Calu3 (cell line): ENCODE data around the gene RHBDL1. TPM values are rescaled to one million over a fixed set of nuclear protein-coding genes. Genes with fewer than 3 reads are reported as not detected.

ENCODE experiments used
- BruUV-seq: library from RNA; stranded (reverse); fragments of 400-500 nt; replicated peaks from 2 replicates; lab custom pipeline; 2021; lab: Mats Ljungman, UMichigan
- CTCF ChIA-PET: fragments of 300-600 bp; sonication (Branson Sonifier 250); formaldehyde crosslinking; loops from one replicate; lab custom pipeline; 2022; ENCODE audit warnings: antibody characterized with exemption; lab: Charles Lee
- DNase-seq: peaks from one replicate; pipeline ENCODE4 v3.0.0; 2022
- H3K27ac Mint-ChIP-seq: one replicate; pipeline ENCODE4 v1.8.0; 2022; ENCODE audit warnings: mixed read lengths; ENCODE audit not compliant: unreplicated experiment
- H3K27me3 Mint-ChIP-seq: one replicate; pipeline ENCODE4 v1.8.0; 2022; ENCODE audit warnings: mixed read lengths; ENCODE audit not compliant: unreplicated experiment
- H3K36me3 Mint-ChIP-seq: one replicate; pipeline ENCODE4 v1.8.0; 2022; ENCODE audit warnings: mild to moderate bottlenecking, moderate library complexity, mixed read lengths; ENCODE audit not compliant: insufficient read depth, unreplicated experiment
- H3K4me1 Mint-ChIP-seq: one replicate; pipeline ENCODE4 v1.8.0; 2022; ENCODE audit warnings: mild to moderate bottlenecking, low read depth, mixed read lengths; ENCODE audit not compliant: unreplicated experiment
- H3K4me3 Mint-ChIP-seq: one replicate; pipeline ENCODE4 v1.8.0; 2022; ENCODE audit warnings: mild to moderate bottlenecking, low read depth, moderate library complexity, mixed read lengths; ENCODE audit not compliant: unreplicated experiment
- H3K9me3 Mint-ChIP-seq: one replicate; pipeline ENCODE4 v1.8.0; 2022; ENCODE audit warnings: low read depth, mixed read lengths; ENCODE audit not compliant: unreplicated experiment
- intact Hi-C: fragments of 100-400 bp; cut with micrococcal nuclease; formaldehyde crosslinking; loops from one replicate; pipeline ENCODE4 v1.10.0; 2022; ENCODE audit not compliant: unreplicated experiment
- total RNA-seq: library from RNA; stranded (reverse); gene quantifications from 2 replicates; pipeline ENCODE4 v1.2.3, GENCODE V29; 2022
- TF ChIP-seq, protein P1 (sequence below): fragments of 200-600 bp; IDR thresholded peaks from one replicate; pipeline ENCODE4 v1.8.0; 2022; ENCODE audit warnings: antibody characterized with exemption; ENCODE audit not compliant: unreplicated experiment

The RHBDL1 gene
- total RNA-seq, 1 experiment from 2014 or later: 2.6 TPM

DNA sequence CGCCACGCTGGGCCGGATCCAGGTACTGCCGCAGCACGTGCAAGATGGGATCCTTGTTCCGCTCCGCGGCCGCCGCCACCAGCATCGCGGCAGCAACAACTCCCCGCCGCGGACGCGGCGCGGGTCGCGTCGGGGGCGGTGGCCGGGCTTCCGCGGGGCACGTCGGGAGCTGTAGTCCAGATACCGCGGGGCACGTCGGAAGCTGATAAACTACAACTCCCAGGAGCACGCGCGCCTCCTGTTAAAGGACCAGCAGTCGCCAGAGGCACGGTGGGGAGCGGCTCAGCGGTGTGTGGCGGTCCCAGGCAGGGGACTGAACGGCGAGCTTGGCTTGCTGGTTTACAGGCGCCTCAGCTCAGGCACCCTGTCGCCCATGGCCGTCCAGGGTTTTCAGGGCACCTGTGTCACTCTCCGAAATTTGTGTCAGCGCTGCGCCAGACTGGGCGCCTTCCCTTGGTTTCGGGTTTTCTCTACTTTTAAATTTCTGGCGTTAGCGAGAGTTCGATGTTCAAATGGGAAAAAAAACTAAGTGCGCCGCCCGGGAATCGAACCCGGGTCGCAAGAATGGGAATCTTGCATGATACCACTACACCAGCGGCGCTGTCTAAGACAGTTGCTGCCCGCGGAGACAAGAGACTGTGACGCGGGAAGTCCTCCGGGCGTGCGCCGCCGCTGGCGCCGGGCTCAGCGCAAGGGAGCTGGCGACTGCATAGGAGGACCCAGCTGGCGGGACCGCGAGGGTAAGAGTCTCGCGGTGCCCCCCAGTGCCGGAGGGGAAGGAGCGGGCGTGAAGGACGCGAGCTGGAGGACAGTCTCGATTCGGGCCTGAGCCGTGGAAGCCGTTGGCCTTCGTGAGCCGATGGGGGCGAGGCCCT lies 39.0 kb upstream of the RHBDL1 start, which contains the start of gene METTL26:
METTL26 (minus strand) TSS at position 100 of the 875 bp plus-strand sequence; CDS start at position 85, 15 bp downstream.
- H3K27me3 Mint-ChIP-seq: no peaks in the 10 kb centered on the region
- no peaks in the 10 kb centered on the region for H3K9me3 Mint-ChIP-seq
- H3K27ac Mint-ChIP-seq: peak within 1 kb of the TSS; percentile 91
- peak; percentile 96 for DNase-seq
- peaks cover 67% of the 10 kb centered on the region for H3K36me3 Mint-ChIP-seq
- intact Hi-C loops: loop anchor here (2.0 to 10.0 kb wide), 2 partner anchors 44 to 112 kb away; partner anchors contain the start of gene CAPN15
- TF ChIP-seq, protein P1, sequence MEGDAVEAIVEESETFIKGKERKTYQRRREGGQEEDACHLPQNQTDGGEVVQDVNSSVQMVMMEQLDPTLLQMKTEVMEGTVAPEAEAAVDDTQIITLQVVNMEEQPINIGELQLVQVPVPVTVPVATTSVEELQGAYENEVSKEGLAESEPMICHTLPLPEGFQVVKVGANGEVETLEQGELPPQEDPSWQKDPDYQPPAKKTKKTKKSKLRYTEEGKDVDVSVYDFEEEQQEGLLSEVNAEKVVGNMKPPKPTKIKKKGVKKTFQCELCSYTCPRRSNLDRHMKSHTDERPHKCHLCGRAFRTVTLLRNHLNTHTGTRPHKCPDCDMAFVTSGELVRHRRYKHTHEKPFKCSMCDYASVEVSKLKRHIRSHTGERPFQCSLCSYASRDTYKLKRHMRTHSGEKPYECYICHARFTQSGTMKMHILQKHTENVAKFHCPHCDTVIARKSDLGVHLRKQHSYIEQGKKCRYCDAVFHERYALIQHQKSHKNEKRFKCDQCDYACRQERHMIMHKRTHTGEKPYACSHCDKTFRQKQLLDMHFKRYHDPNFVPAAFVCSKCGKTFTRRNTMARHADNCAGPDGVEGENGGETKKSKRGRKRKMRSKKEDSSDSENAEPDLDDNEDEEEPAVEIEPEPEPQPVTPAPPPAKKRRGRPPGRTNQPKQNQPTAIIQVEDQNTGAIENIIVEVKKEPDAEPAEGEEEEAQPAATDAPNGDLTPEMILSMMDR: no peak
- CTCF ChIA-PET: interaction anchor here (1.6 to 1.7 kb wide), 2 partner anchors 11 to 43 kb away, joined by 6 to 8 read pairs; no protein-coding TSS in a partner anchor
- H3K4me3 Mint-ChIP-seq: peak within 1 kb of the TSS; percentile 87
- BruUV-seq: TSS peak; percentile 93
- peaks cover 8% of the 10 kb centered on the region for H3K4me1 Mint-ChIP-seq

DNA sequence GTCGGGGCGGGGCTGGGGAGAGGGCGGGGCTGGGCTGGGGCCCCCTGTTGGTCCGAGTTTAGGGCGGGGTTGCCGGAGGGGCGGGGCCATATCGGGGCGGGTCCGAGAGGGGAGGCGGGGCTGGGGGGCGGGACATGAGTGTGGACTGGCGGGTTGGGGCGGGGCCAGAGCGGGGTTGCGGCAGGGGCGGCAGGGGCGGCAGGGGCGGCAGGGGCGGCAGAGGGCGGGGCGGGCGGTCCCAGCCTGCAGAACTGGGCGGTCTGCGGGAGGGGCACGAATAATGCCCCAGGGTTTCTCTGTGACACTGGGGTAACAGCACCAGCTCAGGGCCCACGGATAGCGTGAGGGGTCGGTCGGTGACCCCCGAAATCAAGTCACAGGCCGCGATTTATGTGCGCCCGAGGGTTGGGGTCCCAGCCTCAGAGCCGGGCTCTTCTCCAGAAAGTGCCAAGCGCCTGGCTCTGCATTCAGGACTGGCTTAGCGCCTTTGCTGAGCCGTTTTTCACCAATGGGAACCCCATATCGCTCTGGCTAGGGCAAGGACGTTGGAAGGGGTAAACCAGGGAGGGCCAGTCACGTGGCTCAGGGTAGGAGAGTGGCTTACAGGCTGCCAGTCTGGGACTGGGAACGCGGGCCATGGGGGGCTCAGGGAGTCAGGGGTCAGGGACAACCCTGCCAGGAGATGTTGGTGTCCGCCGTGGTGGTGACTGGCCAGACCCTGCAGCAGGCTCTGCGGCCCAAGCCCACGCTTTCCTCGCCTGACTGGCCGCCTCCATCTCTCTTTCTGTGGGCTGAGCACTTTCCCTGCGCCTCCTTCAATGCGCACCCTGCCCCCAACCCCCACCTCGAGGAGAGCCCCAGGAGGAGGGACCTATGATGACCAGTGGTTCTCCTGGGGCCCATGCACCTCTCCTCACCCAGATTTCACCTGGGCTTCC lies 38.1 kb upstream of the RHBDL1 start:
- Mint-ChIP-seq H3K4me1 (peaks cover 8% of the 10 kb centered on the region), H3K4me3 (peak overlapping the region; percentile 87), H3K9me3 (no peaks in the 10 kb centered on the region), H3K36me3 (peaks cover 69% of the 10 kb centered on the region), H3K27ac (peak overlapping the region; percentile 91), H3K27me3 (no peaks in the 10 kb centered on the region)
- TF ChIP-seq, protein P1: no peak
- DNase-seq: peak; percentile 87
- CTCF ChIA-PET: interaction anchor here (1.6 to 1.7 kb wide), 2 partner anchors 10 to 44 kb away, joined by 6 to 8 read pairs; no protein-coding TSS in a partner anchor
- intact Hi-C loops: loop anchor here (2.0 to 10.0 kb wide), 2 partner anchors 45 to 113 kb away; partner anchors contain the start of gene CAPN15
- BruUV-seq: no TSS peak

DNA sequence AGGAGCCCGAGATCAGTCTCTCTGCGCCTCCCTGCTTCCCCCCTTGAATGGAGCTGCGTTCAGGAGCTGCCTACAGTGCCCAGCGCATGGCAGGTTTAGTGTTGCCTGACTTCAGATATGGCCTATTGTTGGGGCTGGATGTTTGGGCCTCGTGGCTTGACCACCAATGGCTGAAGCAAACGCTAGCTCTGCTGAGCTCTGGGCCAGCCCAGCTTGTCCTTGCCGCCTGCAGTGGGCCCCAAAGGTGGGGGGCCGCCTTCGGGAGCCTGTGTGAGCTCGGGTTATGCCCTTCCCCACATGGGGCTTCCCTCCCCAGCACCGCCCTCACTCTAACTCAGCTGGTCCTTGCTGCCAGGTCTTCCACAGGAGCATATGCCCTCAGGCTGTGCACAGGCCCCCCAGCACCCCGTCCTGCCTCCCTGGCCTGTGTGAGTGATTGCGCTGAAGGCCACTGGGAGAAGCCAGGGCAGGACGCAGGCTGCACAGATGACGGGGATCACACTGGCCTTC lies 37.4 kb upstream of the RHBDL1 start:
- intact Hi-C loops: loop anchor here (10.0 kb wide), 1 partner anchor 113 kb away; the partner anchor contains the start of gene CAPN15
- Mint-ChIP-seq H3K27me3 (no peaks in the 10 kb centered on the region), H3K4me1 (peaks cover 8% of the 10 kb centered on the region), H3K27ac (no peak overlapping the region), H3K9me3 (no peaks in the 10 kb centered on the region), H3K4me3 (peak overlapping the region; percentile 87), H3K36me3 (peaks cover 69% of the 10 kb centered on the region)
- no peak for DNase-seq
- CTCF ChIA-PET: no interaction called here
- TF ChIP-seq, protein P1: no peak
- BruUV-seq: no TSS peak

DNA sequence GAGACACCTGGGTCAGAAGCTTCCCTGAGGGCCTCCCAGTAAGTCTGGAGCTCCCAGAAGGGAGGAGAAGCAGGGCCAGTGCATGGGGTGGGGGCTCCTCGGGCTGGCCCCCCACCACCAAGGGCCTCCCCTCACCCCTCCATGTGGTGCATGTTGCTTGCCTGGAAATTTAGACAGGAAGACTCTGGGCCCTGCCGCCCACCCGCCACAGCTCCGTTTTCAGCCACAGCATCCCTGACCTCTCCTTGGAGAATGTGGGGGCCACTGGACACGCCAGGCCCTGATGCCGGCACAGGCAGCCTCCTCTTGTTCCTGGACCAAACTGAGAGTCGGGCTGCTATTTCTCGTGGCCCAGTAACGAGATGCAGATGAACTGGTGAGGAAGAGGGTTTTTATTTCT lies 36.6 kb upstream of the RHBDL1 start:
- no peak overlapping the region for H3K4me3 Mint-ChIP-seq
- intact Hi-C loops: loop anchor here (10.0 kb wide), 1 partner anchor 114 kb away; the partner anchor contains the start of gene CAPN15

More for the DNA sequence above, 36.6 kb upstream of the RHBDL1 start:
- no TSS peak for BruUV-seq
- DNase-seq: no peak
- H3K36me3 Mint-ChIP-seq: peaks cover 70% of the 10 kb centered on the region
- H3K9me3 Mint-ChIP-seq: no peaks in the 10 kb centered on the region
- no peaks in the 10 kb centered on the region for H3K27me3 Mint-ChIP-seq
- peaks cover 13% of the 10 kb centered on the region for H3K4me1 Mint-ChIP-seq
- H3K27ac Mint-ChIP-seq: no peak overlapping the region
- TF ChIP-seq, protein P1: no peak
- CTCF ChIA-PET: no interaction called here
